ENCODE data around the gene MRPL14.

The MRPL14 gene

DNA sequence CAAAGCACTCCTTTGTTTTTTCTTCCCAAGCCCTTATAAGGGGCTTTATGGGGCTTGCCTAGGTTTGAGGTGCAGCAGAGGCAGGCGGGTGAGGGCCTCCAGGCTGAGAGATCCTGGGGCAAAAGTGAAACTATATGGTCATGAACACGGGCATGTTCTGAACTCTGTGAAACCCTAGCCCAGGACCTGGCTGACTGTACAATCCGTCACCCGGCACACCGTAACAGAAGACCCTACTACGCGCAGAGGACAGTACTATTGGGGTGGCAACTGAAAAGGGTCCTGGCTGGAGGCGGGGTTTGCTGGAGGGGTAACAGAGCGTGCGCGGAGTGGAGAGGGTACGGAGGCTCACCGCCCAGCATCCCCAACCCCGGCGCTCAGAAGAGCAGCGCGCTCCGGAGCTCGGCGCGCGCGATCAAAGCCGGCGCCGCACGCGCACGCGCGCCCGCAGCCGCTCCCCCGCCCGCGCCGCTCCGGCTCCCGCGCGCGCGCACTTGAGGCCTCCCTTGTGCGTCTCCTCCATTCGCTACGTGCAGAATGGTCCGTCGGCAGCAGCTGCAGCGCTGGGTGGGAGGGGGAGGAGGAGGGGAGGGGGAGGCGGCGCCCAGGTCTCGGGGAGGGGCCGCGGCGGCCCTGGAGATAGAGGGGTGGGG, 54.2 kb downstream of the MRPL14 start:
- DNase-seq (ENCODE audit: extremely low spot score, insufficient read length, low read depth) = peak; percentile 87
- peak; percentile 74 for FAIRE-seq

DNA sequence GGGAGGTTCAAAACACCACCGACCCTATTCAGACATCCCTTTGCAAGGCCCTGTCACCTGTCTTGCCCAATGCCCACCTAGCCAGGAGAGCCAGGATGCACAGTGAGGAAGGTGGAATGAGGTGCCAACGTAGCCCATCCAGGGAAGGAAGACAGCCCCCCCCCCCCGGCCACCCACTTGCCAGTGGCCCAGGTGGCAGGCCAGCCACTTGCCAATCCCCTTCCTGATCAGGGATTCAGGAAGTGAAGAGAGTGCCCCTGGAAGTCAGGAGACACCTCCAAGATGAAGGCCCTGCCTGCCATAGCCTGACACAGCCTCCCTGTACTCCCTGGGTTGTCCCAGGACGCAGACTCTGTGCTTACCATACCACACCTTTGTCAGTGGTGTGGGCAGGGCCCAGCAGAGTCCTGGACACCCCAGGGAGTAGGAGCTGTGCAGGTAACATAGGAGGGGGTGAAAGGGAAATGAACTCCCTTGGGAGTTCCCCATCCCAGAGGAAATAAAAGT, 54.7 kb downstream of the MRPL14 start:
- DNase-seq (ENCODE audit: extremely low spot score, insufficient read length, low read depth) = no peak

DNA sequence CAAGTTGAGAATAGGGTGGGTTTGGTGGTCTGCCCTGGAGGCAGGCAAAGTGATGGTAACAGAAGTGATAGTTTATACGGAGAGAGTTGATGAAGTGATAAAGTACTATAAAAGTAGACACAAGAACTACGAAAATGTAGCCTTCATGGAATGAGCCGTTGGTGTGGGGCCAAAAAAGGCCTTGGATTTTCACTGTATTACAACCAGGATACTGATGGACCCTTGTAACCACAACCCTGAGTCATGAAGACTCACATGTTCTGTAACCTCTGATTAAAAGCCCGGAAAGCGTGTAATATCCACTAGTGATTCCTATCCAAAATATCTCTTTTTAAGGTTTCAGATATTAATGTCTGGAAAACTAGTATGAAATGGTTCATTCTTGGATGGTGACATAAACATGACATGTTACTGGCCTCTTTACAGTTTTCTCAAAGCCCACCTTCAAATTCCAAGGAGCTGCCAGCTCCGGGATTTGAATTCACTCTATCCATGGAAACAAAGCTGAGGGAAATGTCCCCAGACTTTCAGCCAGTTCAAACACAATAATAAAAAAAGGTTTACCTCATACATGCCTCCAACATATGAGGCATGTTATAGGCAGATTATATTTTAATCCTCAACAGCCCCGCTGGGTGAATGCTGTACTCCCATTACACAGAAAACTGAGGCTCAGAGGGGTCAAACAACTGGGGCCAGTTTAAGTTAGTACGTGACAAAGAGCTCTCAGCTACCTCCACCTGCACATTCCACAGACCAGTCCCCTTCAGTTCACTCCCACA, 55.4 kb downstream of the MRPL14 start:
- no peak for FAIRE-seq

More for the DNA sequence above, 54.7 kb downstream of the MRPL14 start:
- no peak for FAIRE-seq

DNA sequence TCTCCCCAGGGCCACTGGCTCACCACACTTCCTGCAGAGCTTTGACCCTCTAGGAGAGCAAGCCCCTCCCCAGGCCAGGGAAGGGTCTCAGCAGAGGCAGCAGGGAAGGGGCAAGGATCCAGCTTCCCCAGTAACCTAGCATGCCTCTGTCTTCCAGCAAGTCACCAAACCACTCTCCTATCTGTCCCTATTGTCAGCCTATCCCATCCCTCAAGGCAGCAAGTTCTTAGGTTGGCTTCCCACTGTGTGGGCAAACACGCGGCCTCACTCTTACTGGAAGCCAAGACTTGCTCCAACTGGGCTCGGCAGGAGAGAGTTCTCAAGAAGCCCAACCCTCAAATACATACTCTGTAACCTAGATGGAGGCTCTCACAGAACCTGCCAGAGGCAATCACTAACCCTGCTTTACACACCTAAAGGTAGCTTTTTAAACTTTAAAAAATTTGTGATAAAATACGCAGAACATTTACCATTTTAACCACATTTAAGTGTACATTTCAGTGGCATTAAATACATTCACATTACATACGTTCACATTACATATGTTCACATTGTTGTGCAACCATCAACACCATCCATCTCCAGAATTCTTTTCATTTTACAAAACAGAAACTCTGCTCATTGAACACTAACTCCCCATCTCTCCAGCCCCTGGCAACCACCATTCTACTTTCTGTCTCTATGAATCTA, 58.5 kb downstream of the MRPL14 start:
- FAIRE-seq (no peak), DNase-seq (ENCODE audit: extremely low spot score, insufficient read length, low read depth) (no peak)

More for the DNA sequence above, 55.4 kb downstream of the MRPL14 start:
- no peak for DNase-seq (ENCODE audit: extremely low spot score, insufficient read length, low read depth)

DNA sequence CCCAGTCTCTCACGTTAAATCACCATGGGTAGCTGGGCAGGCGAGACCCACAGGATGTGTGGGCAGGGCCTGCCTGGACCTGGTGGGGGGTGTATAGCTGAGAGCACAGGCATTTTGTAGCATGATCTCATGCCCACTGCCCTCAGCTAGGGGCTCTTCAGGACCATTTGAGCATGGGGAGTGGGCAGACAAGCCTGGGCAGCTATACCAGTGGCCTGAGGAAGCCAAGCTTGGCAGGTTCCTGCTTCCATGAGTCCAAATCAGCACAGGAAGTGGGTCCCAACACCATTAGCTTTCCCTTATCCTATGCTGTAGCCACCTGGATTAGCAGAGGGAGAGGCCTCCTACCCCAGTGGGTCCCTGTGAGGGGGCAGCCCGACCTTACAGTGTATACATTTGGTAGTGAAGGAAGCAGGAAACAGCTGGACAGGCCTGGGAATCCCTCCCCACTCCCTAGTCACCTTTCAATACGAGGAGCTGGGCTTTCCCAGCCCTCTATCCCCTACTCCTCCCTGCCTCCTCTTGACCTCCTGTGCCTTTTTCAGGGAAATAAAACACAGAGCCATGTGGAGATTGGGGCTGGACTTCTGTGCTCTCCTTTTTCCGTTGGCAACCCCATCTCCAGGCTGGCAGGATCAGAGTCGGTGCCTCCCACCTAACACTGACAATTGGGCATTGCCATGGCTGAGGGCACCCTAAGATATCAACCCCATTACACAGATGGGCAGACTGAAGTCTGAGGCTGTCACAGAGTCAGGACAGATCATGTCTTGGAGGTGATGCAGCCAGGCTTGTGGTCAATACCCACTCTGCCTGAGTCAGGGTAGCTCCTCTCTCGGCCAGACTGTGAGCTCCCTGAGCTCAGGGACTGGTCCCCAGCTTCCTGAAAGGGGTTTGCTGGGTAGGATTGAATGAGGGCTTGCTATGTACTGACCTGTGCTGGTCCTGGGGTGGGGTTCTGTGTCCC, 59.8 kb downstream of the MRPL14 start:
- no peak for FAIRE-seq
- no peak for DNase-seq (ENCODE audit: extremely low spot score, insufficient read length, low read depth)

DNA sequence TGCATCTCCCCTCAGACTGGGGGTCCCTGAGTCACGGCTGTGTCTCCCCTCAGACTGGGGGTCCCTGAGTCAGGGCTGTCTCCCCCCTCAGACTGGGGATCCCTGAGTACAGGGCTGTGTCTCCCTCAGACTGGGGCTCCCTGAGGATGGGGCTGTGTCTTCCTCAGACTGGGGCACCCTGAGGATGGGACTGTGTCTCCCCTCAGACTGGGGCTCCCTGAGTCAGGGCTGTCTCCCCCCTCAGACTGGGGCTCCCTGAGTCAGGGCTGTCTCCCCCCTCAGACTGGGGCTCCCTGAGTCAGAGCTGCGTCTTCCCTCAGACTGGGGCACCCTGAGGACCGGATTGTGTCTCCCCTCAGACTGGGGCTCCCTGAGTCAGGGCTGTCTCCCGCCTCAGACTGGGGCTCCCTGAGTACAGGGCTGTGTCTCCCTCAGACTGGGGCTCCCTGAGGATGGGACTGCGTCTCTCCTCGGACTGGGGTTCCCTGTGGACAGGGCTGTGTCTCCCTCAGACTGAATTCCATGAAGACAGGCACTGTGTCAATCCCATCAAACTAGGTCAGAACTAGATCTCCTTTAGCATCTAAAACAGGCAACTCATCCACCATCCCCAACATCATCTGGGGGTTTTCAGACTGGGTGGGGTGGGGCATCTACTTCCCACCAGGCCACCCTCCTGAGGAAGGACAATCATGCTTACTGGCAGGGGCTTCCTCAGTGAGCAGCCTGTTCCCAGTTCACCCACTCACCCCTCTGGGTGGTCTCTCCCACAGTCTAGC, 60.7 kb downstream of the MRPL14 start:
- FAIRE-seq (no peak), DNase-seq (ENCODE audit: extremely low spot score, insufficient read length, low read depth) (no peak)

DNA sequence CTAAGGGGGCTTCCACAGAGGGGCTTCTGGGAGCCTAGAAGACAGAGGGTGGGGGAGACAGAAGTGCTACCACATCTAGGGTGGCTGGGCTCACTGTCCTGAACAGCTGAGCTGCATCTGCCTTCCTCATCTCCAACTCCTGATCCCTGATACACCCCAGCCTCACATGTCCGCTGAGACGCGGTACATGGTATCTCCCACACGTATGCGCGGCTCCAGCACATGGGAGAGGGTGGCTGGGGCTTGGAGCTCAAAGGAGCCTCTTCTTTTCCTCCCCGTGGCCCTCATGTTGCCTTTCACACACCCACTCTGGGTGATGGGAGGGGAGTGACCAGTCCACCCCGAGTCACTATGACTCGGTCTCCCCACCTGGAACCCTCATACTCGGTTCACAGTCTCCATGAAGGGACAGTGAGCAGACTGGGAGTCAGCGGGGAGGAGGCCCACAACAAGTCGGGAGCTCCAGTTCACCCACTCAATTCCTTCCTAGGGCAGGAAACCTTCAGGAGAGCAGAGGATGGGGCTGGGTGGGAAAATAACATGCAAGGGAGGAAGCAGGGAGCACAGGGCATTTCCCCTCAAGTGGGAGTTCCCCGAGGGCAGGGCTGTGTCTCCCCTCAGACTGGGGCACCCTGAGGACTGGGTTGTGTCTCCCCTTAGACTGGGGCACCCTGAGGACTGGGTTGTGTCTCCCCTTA, 61.7 kb downstream of the MRPL14 start:
- no peak for FAIRE-seq
- no peak for DNase-seq (ENCODE audit: extremely low spot score, insufficient read length, low read depth)

DNA sequence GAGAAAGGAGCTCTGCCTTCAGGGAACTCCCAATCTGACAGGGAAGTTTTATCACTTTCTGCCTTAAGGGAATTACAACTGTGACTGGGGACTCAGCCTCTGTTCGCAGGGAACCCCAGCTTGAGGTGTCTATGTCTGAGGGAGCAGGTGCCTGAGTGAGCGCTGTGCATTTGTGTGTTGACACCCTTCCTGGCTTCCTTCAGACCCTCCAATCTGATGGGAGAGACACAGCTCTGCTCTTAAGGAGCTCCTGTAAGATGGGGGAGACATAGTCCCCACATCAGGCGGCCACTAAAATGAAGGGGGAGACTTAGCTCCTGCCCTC, 62.3 kb downstream of the MRPL14 start:
- DNase-seq (ENCODE audit: extremely low spot score, insufficient read length, low read depth) (no peak), FAIRE-seq (no peak)

DNA sequence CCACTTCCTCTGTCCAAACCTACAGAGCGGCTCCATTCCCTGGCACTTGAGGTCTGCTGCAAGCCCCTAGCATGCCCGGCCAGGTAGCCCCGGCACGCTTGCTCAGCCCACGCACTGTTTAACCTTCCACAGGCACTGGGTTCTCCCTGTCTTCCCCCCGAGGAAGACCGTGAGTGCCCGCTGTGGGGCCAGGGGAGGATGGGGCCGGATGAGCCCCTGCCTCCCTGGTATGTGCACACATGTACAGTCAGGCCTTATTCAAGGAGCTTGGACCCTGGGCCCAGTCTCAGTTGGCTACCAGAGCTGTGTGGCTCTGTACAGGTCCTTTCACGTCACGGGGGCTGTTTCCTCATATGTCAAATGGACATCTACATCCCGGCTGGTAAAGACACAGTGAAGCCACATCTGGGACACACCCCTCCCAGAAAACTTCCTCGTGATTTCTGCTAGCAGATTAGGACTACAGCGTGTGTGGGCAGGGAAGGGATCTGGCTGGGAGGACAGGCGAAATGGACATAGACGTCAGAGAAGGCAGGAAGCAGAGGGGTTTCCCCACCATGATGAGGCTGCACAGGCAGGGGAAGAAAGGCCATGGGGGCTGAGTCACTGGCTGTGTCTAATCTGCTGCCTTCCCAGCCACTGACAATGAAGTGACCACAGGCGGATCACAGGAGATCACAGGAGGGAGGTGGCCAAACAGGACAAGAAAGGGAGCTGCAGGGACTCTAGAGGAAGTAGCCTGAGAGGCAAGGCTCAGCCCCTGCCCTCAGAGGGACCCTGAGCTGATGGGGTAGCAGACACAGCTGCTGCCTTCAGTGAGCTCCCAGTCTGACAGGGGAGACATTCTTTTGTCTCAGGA, 62.9 kb downstream of the MRPL14 start:
- DNase-seq (ENCODE audit: extremely low spot score, insufficient read length, low read depth) (no peak), FAIRE-seq (no peak)

DNA sequence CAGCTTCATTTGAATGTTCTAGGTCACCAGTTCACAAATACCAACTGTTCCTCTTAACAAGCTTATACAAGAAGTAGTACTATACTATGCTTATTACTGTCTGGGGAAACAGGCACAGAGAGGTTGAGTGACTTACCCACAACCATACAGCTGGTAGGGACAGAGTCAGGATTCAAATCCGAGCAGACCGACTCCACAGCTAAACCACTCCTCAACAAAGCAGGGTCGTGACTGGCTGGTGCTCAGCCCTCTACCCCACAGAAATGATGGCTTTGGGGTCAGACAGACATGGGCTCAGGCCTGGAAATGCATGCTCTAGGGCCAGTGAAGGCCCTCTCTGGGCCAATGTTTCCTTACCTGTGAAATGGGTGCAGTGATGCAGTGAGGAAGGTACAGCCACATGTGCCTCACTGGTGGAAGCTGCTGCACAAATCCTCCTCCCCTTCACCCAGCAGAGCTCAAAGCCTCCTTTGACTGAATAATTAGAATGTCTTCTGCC, 63.6 kb downstream of the MRPL14 start:
- DNase-seq (ENCODE audit: extremely low spot score, insufficient read length, low read depth) (no peak), FAIRE-seq (no peak)

Data from GM18507 (cell line).